ENCODE measurements around the gene LRRC3C.

The LRRC3C gene

GRCh38 chr17:39916918-39917317, 10.6 kb upstream of the LRRC3C start:
- ChIA-PET POLR2A (no interaction called here), CTCF (interaction anchor here (1.7 kb wide), 1 partner anchor 9 kb away, joined by 3 read pairs; no protein-coding TSS in a partner anchor)
- no peak for DNase-seq (ENCODE audit: extremely low spot score)
- no peak for TF ChIP-seq CTCF (IDR thresholded peaks at IDR 0.05; ENCODE audit: control extremely low read depth, extremely low read depth, low read depth, missing control alignments)

GRCh38 chr17:39919087-39919683, 8.3 kb upstream of the LRRC3C start:
- no peak for TF ChIP-seq CTCF (IDR thresholded peaks at IDR 0.05; ENCODE audit: control extremely low read depth, extremely low read depth, low read depth, missing control alignments)
- ChIA-PET CTCF (interaction anchor here (1.4 kb wide), 1 partner anchor 40 kb away, joined by 6 read pairs; no protein-coding TSS in a partner anchor), POLR2A (no interaction called here)
- no peak for DNase-seq (ENCODE audit: extremely low spot score)

GRCh38 chr17:39920218-39921210, 7.0 kb upstream of the LRRC3C start:
- CTCF ChIA-PET = interaction anchor here (1.2 to 2.0 kb wide), 3 partner anchors 10 to 38 kb away, joined by 4 to 6 read pairs (median 5); no protein-coding TSS in a partner anchor
- POLR2A ChIA-PET = no interaction called here
- no peak for TF ChIP-seq CTCF (IDR thresholded peaks at IDR 0.05; ENCODE audit: control extremely low read depth, extremely low read depth, low read depth, missing control alignments)
- peak; percentile 74 for DNase-seq (ENCODE audit: extremely low spot score)

- peak; percentile 42 for DNase-seq (ENCODE audit: extremely low spot score)
- POLR2A ChIA-PET = no interaction called here
- no peak for TF ChIP-seq CTCF (IDR thresholded peaks at IDR 0.05; ENCODE audit: control extremely low read depth, extremely low read depth, low read depth, missing control alignments)
- CTCF ChIA-PET = interaction anchor here (1.2 to 2.0 kb wide), 2 partner anchors 11 to 18 kb away, joined by 4 to 5 read pairs; no protein-coding TSS in a partner anchor
Measured at GRCh38 chr17:39921323-39921722, 6.2 kb upstream of the LRRC3C start.

- POLR2A ChIA-PET = no interaction called here
- no peak for DNase-seq (ENCODE audit: extremely low spot score)
- CTCF ChIA-PET = interaction anchor here (1.2 to 2.0 kb wide), 3 partner anchors 12 to 27 kb away, joined by 4 to 5 read pairs (median 4); no protein-coding TSS in a partner anchor
- TF ChIP-seq CTCF (IDR thresholded peaks at IDR 0.05; ENCODE audit: control extremely low read depth, extremely low read depth, low read depth, missing control alignments) = no peak
Measured at GRCh38 chr17:39922006-39922405, 5.5 kb upstream of the LRRC3C start.

GRCh38 chr17:39923230-39923629, 4.3 kb upstream of the LRRC3C start:
- no peak for TF ChIP-seq CTCF (IDR thresholded peaks at IDR 0.05; ENCODE audit: control extremely low read depth, extremely low read depth, low read depth, missing control alignments)
- no peak for DNase-seq (ENCODE audit: extremely low spot score)
- ChIA-PET CTCF (interaction anchor here (1.7 to 1.9 kb wide), 2 partner anchors 28 to 36 kb away, joined by 4 read pairs; no protein-coding TSS in a partner anchor), POLR2A (no interaction called here)

Data from GM10248 (cell line).